ENCODE data around the gene COL8A1.

GRCh38 chr3:99730870-99731269 lies 92.5 kb downstream of the COL8A1 start:
- TF ChIP-seq CTCF (IDR thresholded peaks at IDR 0.05) (no peak), POLR2A (IDR thresholded peaks at IDR 0.05) (no peak)
